Thyroid gland (tissue), 4 donors: ENCODE results near the gene PCARE.

Source experiments
- CTCF ChIP-seq, 6 experiments: fragments of 200-600 bp in 3 of 6; fragments of 450-650 bp in 3 of 6; sonication (generic) in 3 of 6; IDR thresholded peaks; one replicate each; pipeline ENCODE4 v1.5.1; 2016 to 2019; ENCODE audit warnings: antibody characterized with exemption in 6 of 6, mild to moderate bottlenecking in 2 of 6, inconsistent platforms in 1 of 6, moderate library complexity in 1 of 6
- POLR2A ChIP-seq, 2 donors: fragments of 450-650 bp; IDR thresholded peaks; one replicate each; pipeline ENCODE4 v1.6.1; 2017; ENCODE audit warnings: antibody characterized with exemption in 2 of 2, mild to moderate bottlenecking in 2 of 2, moderate library complexity in 1 of 2

GRCh38 chr2:29072251-29072650 lies 2.1 kb downstream of the PCARE start:
- TF ChIP-seq CTCF (IDR thresholded peaks at IDR 0.05) (no peak), POLR2A (IDR thresholded peaks at IDR 0.05) (no peak)
